ENCODE measurements around the gene CDH13. TPM values are rescaled to one million over a fixed set of nuclear protein-coding genes. Genes with fewer than 3 reads are reported as not detected.

The CDH13 gene
- polyA plus RNA-seq, 1 donor = 8.7 TPM

DNA sequence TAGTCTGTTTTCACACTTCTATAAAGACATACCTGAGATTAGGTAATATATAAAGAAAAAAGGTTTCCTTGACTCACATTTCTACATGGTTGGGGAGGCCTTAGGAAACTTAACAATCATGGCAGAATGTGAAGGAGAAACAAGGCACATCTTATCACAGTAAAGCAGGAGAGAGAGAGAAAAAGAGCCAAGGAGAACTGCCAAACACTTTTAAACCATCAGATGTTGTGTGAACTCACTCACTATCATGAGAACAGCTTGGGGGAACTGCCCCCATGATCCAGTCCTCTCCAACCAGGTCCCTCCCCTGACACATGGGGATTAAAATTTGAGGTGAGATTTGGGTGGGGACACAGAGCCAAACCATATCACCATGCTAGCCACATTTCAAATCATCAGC, 547.9 kb downstream of the CDH13 start:
- DNase-seq = no peak

- no peak for DNase-seq
These were observed 550.0 kb downstream of the CDH13 start for GRCh38 chr16:83176802-83177201.

- no peak for DNase-seq
These were observed 559.1 kb downstream of the CDH13 start for GRCh38 chr16:83185902-83186301.

DNA sequence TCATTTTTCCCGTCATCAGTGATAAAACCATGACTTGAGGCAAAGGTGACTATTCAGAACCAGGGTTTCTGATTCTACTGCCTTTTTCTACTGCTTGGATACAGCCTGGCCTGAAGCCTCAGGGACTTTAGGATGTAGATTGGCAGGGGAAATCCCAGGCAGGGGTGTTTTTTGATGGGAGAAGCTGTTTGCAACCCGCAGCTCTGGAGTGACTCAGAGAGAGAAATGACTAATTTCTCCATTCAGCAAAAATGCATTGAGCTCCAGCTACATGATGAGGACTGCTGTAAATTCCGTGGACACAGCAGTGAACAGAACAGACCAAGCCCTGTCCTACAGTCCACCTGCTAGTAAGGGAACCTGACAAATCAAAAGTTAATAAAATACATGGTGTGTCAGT, 560.6 kb downstream of the CDH13 start:
- DNase-seq = no peak

DNA sequence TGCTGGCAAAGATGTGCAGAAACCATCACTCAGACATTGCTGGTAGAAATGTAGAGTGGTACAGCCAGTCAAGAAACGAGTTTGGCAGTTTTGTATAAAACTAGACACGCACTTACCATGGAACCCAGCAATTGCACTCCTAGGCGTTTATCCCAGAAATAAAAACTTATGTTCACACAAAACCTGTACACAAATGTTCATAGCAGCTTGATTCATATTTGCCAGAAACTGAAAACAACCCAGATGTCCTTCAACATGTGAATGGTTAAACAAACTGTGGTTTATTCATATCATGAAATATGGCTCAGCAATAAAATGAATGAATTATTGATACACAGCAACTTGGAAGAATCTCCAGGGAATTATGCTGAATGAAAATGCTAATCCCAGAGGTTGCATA, 570.0 kb downstream of the CDH13 start:
- no peak for DNase-seq

DNA sequence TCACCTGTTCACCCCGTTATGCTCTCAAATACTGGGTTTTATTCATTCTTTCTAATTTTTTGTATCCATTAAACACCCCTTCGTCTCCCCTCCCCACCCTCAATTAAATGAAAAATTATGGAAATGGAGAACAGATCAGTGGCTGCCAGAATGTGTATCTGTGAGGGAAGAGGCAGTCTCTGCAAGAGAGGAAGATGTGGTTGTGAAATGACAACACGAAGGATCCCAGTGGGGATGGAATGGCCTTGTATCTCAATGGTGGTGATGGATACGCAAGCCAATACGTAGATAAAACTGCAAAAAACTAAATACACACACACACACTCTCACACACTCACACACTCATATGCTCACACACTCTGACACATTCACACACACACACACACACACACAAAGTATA, 570.7 kb downstream of the CDH13 start:
- no peak for DNase-seq

DNA sequence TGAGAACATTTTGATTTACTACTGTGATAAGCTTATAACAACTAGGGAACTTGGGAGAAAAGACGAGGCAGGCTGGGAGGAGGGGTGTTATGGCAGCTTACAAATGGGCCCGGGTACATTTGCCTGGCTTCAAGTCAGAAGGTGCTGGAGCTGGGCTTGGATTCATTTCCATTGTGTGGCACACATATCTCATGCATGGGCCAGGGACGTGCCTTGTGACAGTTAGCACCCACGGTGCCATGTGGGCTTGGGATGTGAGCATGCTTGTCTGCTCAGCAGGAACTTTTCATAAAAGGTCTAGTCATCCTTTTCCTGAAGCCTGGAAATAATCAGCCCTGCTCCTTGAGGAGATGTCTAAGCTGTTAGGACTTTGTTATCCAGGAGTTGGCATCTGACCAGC, 572.2 kb downstream of the CDH13 start:
- DNase-seq = no peak

DNA sequence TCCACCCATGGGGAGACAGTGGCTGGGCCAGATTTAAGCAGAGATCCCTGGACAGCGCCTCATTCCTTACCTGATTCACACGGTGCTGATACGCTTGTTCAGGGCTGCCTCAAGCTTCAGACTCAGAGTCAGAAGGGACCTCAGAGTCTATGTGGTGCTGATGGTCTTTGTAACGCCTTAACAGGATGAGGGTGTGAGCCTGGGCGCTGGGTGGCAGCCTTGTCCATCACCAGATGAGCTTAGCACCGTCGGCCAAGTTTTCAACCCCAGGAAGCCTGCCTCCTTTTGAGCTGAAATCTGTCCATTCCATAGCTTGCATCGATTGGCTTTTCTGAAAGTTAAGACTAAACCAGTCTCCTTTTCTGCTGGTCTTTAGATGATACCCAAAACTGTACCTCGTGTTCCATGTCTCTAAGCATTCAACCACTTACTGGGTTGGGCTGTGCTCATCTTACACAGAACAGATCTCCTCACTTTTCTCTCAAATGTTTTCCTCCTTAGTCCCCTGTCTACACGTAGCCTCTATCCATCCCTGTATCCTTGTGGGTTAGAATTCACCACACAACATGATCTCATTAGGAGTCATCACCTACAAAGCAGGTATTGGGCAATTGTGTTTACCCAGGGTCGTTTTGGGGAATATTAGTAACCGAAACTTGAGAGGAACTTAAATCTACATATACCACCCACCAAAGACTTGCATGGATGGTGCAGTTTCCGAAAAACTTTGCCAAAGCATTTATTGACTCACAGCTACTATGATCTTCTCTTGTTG, 573.4 kb downstream of the CDH13 start:
- no peak for DNase-seq

GRCh38 chr16:83201748-83202147, 575.0 kb downstream of the CDH13 start:
- DNase-seq = no peak

DNA sequence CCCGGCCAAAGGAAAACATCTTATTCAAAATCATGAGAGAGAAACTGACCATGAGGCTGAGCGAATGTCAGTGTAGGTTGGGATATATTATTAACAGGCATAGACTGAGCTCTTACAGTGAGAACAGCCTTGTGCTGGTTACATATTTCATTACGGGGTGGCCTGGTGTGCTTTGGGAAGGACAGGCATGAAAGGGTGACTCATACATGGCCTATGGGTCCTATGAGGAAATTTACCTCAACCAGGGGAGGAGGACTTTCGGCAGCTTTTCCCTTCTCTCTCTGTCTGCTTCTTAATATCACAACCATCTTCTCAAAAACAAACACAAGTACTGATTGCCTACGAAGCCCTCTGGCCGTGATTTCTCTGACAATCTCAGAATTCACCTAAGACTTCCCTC, 579.1 kb downstream of the CDH13 start:
- DNase-seq = no peak

DNA sequence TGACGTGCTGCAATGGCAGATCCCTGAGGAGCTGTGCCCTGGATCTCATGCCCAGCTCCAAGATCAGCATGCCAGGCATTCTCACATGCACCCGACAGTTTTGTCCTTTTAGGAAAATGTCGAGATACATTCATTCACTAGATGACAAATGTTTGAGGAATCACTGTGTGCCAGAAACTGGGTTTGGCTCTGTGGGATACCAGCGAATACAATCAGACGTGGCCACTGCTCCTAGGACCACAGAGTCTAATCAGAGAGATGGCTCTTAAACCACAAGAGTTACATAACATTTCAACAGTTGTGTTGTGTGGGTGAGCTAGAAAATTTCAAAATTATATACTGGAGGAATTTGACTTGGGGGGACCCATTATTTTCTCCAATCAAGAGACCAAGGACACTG, 579.7 kb downstream of the CDH13 start:
- no peak for DNase-seq

DNA sequence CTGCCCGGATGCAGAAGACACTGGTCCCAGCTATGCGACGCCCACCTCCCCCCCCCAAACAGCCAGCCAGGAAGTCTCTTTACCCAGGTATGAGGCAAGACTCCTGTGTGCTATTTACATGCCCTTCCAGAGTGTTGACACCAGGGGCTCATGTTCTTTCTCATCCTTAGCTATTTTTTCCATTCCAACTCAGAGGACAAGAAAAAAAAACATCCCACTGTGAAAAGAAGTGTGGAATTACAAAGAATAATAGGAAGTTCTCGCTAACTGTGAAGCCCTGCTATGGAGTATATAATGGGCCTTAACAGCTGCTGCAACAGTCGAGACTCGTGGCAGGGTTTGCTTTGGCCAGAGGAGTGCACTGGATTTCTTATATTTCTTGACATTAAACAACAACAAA, 584.9 kb downstream of the CDH13 start:
- no peak for DNase-seq

DNA sequence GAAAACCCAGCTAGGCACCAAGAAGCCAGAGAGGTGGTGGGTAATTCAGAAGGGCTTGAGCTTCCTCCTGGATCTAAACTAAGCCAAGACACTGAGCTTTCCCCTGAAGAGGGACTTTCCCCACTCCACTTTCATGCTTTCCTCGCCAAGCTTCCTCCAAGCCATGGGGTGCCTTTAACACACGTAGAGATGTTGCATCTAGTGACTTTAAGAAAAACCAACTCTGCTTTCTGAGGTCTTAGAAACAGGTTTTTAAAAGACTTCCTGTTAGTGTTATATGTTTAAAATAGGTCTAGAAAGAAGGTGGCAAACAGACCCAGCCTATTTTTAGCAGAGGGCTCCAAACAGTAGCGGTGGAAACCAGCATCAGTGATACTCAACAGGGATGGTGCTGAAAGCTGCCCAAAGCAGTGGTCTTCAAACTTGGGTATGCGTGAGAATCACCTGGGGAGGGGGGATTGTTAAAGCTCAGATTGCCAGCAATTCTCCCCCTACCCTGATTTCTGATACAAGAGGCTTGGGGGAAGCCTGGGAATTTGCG, 585.6 kb downstream of the CDH13 start:
- DNase-seq = no peak

DNA sequence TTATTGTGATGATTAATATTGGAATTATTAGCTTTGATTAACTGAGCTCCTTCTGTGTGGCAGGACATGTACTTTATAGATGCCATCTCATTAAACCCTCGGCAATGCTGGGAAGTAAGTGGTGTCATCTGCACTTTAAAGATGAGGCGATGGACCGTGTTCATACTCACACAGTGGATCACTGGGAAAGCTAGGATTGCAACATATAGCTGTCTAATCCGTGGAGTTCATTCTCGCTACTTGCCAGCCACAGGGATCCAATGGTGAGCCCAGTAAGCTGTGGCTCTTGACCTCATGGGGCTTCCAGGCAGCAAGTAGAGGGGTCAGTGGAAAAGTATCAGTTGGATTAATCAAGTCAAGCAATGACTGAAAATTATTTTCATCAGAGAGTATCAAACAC, 587.9 kb downstream of the CDH13 start:
- DNase-seq = no peak

DNA sequence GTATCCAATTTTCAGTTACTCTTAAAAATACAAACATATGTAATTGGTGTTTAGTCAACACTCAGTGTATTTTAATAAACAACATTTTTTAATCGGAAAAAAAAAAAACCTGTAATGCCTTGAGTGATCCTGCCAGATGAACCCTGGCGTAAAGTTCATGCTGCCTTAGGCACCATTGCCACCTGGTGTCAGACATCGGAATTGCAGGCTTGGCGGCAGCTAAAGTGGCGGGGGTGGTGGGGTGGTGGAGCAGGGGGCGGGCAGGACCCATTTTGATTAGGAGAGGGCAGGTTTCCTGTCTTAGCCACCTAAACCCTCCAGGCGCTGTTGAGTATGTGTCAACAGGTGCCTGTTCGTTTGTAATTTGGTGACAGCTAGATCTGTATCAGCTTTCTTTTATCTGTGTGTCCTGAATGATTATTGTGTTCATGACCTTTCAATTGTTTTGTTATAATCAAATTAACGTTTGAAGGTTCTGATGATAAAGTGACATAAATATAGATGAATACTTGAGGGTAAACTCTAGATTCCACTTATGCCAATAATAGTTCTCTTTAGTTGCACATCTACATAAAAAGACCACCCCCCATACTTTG, 588.7 kb downstream of the CDH13 start:
- no peak for DNase-seq

GRCh38 chr16:83219285-83219684, 592.5 kb downstream of the CDH13 start:
- DNase-seq = no peak

DNA sequence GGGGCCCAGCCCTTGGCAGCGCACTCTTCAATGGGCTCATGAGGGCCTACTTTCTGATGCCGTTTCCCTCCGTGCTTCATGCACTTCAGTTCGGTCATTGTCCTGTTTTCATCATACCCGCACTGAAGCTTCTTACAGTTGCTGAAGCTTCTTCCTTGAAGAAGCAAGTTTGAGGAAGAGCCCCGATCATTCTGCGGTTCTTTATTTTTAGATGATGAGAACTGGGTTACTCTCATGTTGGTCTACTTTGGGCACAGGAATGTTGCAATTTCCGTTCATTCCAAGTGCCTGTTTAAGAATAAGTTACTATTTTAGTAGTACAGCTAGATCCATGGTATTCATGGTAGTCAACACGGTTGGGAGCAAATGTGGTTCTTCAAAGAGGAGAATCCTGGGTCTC, 593.3 kb downstream of the CDH13 start:
- DNase-seq = no peak

- DNase-seq = no peak
These were observed 597.9 kb downstream of the CDH13 start for GRCh38 chr16:83224642-83225041.

GRCh38 chr16:83227336-83227735, 600.6 kb downstream of the CDH13 start:
- DNase-seq = no peak

GRCh38 chr16:83231729-83232128, 605.0 kb downstream of the CDH13 start:
- DNase-seq = no peak

GRCh38 chr16:83233153-83233552, 606.4 kb downstream of the CDH13 start:
- DNase-seq = no peak

- no peak for DNase-seq
These were observed 612.4 kb downstream of the CDH13 start for GRCh38 chr16:83238949-83239691.

GRCh38 chr16:83244057-83244456, 617.3 kb downstream of the CDH13 start:
- no peak for DNase-seq

All from left kidney (tissue), 2 donors.